Measurements from ENCODE around the gene ITGB2. TPM values are rescaled to one million over a fixed set of nuclear protein-coding genes. Genes with fewer than 3 reads are reported as not detected.

Gene ITGB2
- total RNA-seq, 1 experiment from 2014 or later: 1.5 TPM

DNA sequence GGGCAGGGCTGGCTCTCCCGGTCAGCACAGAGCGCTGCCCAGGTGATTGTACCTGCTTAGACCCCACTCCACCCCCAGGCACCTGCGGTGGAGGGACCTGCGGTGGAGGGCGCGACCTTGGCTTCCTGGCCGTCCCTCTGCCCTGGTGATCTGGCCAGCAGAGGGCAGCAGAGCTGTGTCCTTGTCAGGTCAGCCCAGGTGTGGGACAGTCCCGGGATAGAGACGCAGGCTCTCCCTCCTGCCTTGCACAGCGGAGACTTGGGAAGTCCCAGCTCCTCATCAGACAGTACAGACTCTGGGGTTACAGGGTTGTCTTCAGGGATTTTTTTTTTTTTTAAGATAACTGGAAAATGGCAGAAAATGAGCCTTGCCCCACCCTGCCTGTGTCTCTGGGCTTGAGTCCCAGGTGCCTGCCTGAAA, 29.1 kb upstream of the ITGB2 start:
- ATAC-seq (peak; percentile 94), DNase-seq (ENCODE audit: low spot score) (peak; percentile 97)
- H3K4me3 Mint-ChIP-seq: no peak overlapping the region
- H3K27ac Mint-ChIP-seq: peak overlapping the region; percentile 45; the same call in 1 of the 2 replicates
- H3K9me3 Mint-ChIP-seq: no peaks in the 10 kb centered on the region
- TF ChIP-seq, protein P1, sequence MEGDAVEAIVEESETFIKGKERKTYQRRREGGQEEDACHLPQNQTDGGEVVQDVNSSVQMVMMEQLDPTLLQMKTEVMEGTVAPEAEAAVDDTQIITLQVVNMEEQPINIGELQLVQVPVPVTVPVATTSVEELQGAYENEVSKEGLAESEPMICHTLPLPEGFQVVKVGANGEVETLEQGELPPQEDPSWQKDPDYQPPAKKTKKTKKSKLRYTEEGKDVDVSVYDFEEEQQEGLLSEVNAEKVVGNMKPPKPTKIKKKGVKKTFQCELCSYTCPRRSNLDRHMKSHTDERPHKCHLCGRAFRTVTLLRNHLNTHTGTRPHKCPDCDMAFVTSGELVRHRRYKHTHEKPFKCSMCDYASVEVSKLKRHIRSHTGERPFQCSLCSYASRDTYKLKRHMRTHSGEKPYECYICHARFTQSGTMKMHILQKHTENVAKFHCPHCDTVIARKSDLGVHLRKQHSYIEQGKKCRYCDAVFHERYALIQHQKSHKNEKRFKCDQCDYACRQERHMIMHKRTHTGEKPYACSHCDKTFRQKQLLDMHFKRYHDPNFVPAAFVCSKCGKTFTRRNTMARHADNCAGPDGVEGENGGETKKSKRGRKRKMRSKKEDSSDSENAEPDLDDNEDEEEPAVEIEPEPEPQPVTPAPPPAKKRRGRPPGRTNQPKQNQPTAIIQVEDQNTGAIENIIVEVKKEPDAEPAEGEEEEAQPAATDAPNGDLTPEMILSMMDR (IDR thresholded peaks at IDR 0.05): peak; percentile 88
- TF ChIP-seq FOXJ3 (CRISPR knock-in tag; IDR thresholded peaks at IDR 0.05; ENCODE audit: borderline replicate concordance) (no peak), FOXP1 (CRISPR knock-in tag; IDR thresholded peaks at IDR 0.05; ENCODE audit: borderline replicate concordance) (0 out of 2 replicates have a peak, but pooled peaks have one; percentile 6), ESRRA (CRISPR knock-in tag; IDR thresholded peaks at IDR 0.05; ENCODE audit: borderline replicate concordance) (peak; percentile 53; the same call in 1 of the 2 replicates), ZNF121 (CRISPR knock-in tag; IDR thresholded peaks at IDR 0.05) (peak; percentile 99)
- TF ChIP-seq, protein P2, sequence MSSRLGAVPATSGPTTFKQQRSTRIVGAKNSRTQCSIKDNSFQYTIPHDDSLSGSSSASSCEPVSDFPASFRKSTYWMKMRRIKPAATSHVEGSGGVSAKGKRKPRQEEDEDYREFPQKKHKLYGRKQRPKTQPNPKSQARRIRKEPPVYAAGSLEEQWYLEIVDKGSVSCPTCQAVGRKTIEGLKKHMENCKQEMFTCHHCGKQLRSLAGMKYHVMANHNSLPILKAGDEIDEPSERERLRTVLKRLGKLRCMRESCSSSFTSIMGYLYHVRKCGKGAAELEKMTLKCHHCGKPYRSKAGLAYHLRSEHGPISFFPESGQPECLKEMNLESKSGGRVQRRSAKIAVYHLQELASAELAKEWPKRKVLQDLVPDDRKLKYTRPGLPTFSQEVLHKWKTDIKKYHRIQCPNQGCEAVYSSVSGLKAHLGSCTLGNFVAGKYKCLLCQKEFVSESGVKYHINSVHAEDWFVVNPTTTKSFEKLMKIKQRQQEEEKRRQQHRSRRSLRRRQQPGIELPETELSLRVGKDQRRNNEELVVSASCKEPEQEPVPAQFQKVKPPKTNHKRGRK (CRISPR knock-in tag; IDR thresholded peaks at IDR 0.05; ENCODE audit: borderline replicate concordance): no peak
- 0 out of 2 replicates have a peak, but pooled peaks cover 2% of the 10 kb centered on the region for H3K4me1 Mint-ChIP-seq
- no peaks in the 10 kb centered on the region for H3K27me3 Mint-ChIP-seq (ENCODE audit: low read depth)
- peaks cover 20% of the 10 kb centered on the region for H3K36me3 Mint-ChIP-seq
- CTCF ChIA-PET: interaction anchor here (0.6 to 3.4 kb wide), 55 partner anchors 9 to 196 kb away, joined by 3 to 58 read pairs (median 4); partner anchors contain the start of genes SLX9, SUMO3 and UBE2G2
- POLR2A ChIA-PET: no interaction called here

DNA sequence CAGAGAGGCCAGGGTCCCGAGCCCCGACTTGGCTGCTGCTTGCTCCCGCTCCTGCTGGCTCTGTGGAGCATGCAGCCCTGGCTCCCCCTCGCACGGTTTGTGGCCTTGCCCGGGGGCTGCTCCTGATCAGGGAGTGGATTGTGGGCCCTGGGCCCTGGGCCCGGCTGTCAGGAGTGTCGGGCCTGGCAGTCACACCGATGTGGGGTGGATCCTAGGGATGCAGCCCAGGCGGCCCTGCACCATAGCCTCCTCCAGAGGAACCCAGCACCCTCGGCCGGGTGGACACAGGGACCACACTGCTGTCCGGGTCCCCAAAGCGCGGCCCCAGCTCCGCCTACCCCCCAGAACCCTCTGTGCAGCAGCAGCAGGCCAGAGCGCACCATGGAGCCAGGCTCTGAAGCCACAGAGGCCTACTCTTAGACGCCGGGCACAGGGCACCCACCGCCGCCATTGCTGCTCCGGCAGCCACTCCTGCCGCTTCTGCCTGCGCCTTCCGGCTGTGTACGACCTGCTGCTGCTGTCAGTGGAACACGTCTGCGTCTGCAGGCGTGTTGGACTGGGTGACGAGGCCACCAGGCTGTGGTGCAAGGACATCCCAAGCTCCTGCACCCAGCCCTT, 28.6 kb upstream of the ITGB2 start:
- POLR2A ChIA-PET: no interaction called here
- DNase-seq (ENCODE audit: low spot score) (no peak), ATAC-seq (peak; percentile 40)
- Mint-ChIP-seq H3K4me3 (no peak overlapping the region), H3K9me3 (no peaks in the 10 kb centered on the region), H3K36me3 (peaks cover 25% of the 10 kb centered on the region), H3K27me3 (ENCODE audit: low read depth) (no peaks in the 10 kb centered on the region), H3K27ac (peak overlapping the region; percentile 45; the same call in 1 of the 2 replicates), H3K4me1 (0 out of 2 replicates have a peak, but pooled peaks cover 2% of the 10 kb centered on the region)
- CTCF ChIA-PET: interaction anchor here (0.7 to 3.4 kb wide), 46 partner anchors 8 to 191 kb away, joined by 3 to 58 read pairs (median 4); partner anchors contain the start of genes SLX9, SUMO3 and UBE2G2
- TF ChIP-seq TEAD1 (CRISPR knock-in tag; IDR thresholded peaks at IDR 0.05) (no peak), FOXP1 (CRISPR knock-in tag; IDR thresholded peaks at IDR 0.05; ENCODE audit: borderline replicate concordance) (0 out of 2 replicates have a peak, but pooled peaks have one; percentile 35)

DNA sequence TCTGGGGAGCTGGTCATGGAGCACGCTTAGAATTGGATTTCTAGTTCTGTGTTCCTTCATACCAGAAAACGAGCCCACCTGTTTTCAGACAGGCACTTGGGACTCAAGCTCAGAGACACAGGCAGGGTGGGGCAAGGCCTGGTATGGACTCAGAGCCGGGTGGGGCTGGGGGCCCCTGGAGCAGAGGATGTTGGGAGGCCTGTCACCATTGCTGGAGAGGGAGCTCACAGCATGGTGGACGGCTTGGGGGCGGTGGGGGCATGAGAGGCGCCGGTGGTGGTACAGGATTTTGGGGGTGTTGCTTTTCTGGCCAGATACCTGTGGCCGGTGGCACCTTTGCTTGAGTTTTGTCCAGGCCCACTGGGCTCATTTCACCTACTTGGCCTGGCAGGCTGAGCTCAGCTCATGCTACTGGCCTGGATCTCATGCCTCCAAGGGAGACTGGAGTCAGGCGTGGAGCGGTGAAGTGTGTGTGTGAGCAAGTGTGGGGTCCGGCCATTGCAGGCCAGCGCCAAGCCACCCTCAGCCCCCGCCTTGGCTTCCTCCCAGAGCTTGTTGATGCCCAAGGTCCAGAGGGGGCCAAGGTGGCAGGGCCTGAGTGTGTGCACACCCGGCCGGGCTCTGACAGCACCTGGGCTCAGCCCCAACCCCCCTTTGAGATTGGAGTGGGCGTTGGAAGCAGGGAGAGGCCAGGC, 27.9 kb upstream of the ITGB2 start:
- CTCF ChIA-PET: interaction anchor here (0.7 to 3.4 kb wide), 11 partner anchors 8 to 192 kb away, joined by 3 to 58 read pairs (median 6); partner anchors contain the start of gene SLX9
- Mint-ChIP-seq H3K4me1 (0 out of 2 replicates have a peak, but pooled peaks cover 2% of the 10 kb centered on the region), H3K36me3 (peaks cover 30% of the 10 kb centered on the region), H3K9me3 (no peaks in the 10 kb centered on the region), H3K27ac (no peak overlapping the region), H3K4me3 (no peak overlapping the region), H3K27me3 (ENCODE audit: low read depth) (no peaks in the 10 kb centered on the region)
- ATAC-seq (no peak), DNase-seq (ENCODE audit: low spot score) (no peak)
- POLR2A ChIA-PET: no interaction called here
- no peak for TF ChIP-seq NR3C1 (CRISPR knock-in tag; conservative IDR thresholded peaks at IDR 0.05; ENCODE audit: low read depth)
- TF ChIP-seq, protein P3, sequence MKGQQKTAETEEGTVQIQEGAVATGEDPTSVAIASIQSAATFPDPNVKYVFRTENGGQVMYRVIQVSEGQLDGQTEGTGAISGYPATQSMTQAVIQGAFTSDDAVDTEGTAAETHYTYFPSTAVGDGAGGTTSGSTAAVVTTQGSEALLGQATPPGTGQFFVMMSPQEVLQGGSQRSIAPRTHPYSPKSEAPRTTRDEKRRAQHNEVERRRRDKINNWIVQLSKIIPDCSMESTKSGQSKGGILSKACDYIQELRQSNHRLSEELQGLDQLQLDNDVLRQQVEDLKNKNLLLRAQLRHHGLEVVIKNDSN (CRISPR knock-in tag; IDR thresholded peaks at IDR 0.05): no peak
- no peak for TF ChIP-seq TCF7 (CRISPR knock-in tag; IDR thresholded peaks at IDR 0.05; ENCODE audit: low read depth)
- TF ChIP-seq, protein P4, sequence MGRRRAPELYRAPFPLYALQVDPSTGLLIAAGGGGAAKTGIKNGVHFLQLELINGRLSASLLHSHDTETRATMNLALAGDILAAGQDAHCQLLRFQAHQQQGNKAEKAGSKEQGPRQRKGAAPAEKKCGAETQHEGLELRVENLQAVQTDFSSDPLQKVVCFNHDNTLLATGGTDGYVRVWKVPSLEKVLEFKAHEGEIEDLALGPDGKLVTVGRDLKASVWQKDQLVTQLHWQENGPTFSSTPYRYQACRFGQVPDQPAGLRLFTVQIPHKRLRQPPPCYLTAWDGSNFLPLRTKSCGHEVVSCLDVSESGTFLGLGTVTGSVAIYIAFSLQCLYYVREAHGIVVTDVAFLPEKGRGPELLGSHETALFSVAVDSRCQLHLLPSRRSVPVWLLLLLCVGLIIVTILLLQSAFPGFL (CRISPR knock-in tag; IDR thresholded peaks at IDR 0.05; ENCODE audit: borderline replicate concordance): no peak
- no peak for TF ChIP-seq SMAD3 (CRISPR knock-in tag; IDR thresholded peaks at IDR 0.05; ENCODE audit: borderline replicate concordance)
- TF ChIP-seq FOXP1 (CRISPR knock-in tag; IDR thresholded peaks at IDR 0.05; ENCODE audit: borderline replicate concordance): no peak
- TF ChIP-seq NFYB (CRISPR knock-in tag; conservative IDR thresholded peaks at IDR 0.05; ENCODE audit: low read depth): no peak
- no peak for TF ChIP-seq SMAD4 (CRISPR knock-in tag; IDR thresholded peaks at IDR 0.05)
- TF ChIP-seq HMGA2 (CRISPR knock-in tag; IDR thresholded peaks at IDR 0.05): no peak
- TF ChIP-seq ZBTB21 (CRISPR knock-in tag; IDR thresholded peaks at IDR 0.05; ENCODE audit: borderline replicate concordance): no peak
- no peak for TF ChIP-seq OVOL2 (CRISPR knock-in tag; IDR thresholded peaks at IDR 0.05; ENCODE audit: borderline replicate concordance)
- no peak for TF ChIP-seq NR2C2 (CRISPR knock-in tag; IDR thresholded peaks at IDR 0.05)
- TF ChIP-seq PRRX2 (CRISPR knock-in tag; IDR thresholded peaks at IDR 0.05): no peak
- no peak for TF ChIP-seq ELF4 (CRISPR knock-in tag; IDR thresholded peaks at IDR 0.05; ENCODE audit: low read depth)
- no peak for TF ChIP-seq IRF2 (CRISPR knock-in tag; IDR thresholded peaks at IDR 0.05; ENCODE audit: borderline replicate concordance, low read depth)
- TF ChIP-seq, protein P5, sequence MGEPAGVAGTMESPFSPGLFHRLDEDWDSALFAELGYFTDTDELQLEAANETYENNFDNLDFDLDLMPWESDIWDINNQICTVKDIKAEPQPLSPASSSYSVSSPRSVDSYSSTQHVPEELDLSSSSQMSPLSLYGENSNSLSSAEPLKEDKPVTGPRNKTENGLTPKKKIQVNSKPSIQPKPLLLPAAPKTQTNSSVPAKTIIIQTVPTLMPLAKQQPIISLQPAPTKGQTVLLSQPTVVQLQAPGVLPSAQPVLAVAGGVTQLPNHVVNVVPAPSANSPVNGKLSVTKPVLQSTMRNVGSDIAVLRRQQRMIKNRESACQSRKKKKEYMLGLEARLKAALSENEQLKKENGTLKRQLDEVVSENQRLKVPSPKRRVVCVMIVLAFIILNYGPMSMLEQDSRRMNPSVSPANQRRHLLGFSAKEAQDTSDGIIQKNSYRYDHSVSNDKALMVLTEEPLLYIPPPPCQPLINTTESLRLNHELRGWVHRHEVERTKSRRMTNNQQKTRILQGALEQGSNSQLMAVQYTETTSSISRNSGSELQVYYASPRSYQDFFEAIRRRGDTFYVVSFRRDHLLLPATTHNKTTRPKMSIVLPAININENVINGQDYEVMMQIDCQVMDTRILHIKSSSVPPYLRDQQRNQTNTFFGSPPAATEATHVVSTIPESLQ (CRISPR knock-in tag; IDR thresholded peaks at IDR 0.05): no peak
